ENCODE data around the gene CBX3.

DNA sequence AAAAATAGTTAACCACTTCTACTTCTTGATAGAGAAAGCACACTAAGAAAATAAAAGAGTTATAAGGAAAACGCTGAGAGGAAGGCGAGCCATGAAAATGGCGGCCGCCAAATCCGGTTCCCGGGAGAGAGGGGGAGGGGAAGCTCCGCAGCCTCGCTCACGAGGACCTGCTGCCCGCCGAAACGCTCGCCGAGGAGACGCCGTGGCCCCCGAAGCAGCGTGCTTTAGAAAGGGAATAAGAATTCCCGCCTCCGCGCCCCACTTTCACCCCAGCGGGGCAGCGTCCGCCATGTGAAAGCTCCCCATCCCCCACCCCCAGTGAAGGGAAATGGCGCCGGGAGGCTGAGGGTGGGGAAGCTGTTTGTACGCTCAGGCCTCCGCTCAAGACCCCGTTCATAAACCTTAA is 1.5 kb upstream of the CBX3 start:
- TF ChIP-seq TAF1 (IDR thresholded peaks at IDR 0.05; ENCODE audit: low read depth, low read length) = no peak
- no peak for TF ChIP-seq POLR2A (IDR thresholded peaks at IDR 0.05; ENCODE audit: low read depth, low read length)
- no peak for TF ChIP-seq SPI1 (IDR thresholded peaks at IDR 0.05; ENCODE audit: low read depth, low read length)
